ENCODE data around the gene ZDHHC24. TPM values are rescaled to one million over a fixed set of nuclear protein-coding genes. Genes with fewer than 3 reads are reported as not detected.

The ZDHHC24 gene
- total RNA-seq, 1 donor from 2014 or later: 3.7 TPM

- H3K4me1 ChIP-seq (ENCODE audit: control insufficient read depth in 3 of 3, insufficient read depth in 3 of 3, low read length in 3 of 3): peaks cover 32 to 35% (median 35%) of the 10 kb centered on the region in 3 donors
- no peaks in the 10 kb centered on the region for H3K9me3 ChIP-seq (ENCODE audit: control insufficient read depth in 3 of 3, low read length in 3 of 3)
- H3K27ac ChIP-seq (ENCODE audit: low read depth, low read length): no peak overlapping the region
- peak overlapping the region in 1 of 3 donors; percentile 25 for H3K9ac ChIP-seq (ENCODE audit: low read depth in 1 of 3, low read length in 3 of 3)
- no peak overlapping the region for H3K4me3 ChIP-seq (ENCODE audit: low read length in 3 of 3)
- no peaks in the 10 kb centered on the region for H3K27me3 ChIP-seq (ENCODE audit: control insufficient read depth in 3 of 3, insufficient read depth in 3 of 3, low read length in 3 of 3)
- peaks cover 14 to 24% (median 19%) of the 10 kb centered on the region in 3 donors for H3K36me3 ChIP-seq (ENCODE audit: control insufficient read depth in 3 of 3, insufficient read depth in 3 of 3, low read length in 3 of 3)
Measured at GRCh38 chr11:66539870-66540213, 6.0 kb downstream of the ZDHHC24 start.

- H3K4me3 ChIP-seq (ENCODE audit: low read length in 3 of 3): no peak overlapping the region
- peaks cover 14 to 24% (median 19%) of the 10 kb centered on the region in 3 donors for H3K36me3 ChIP-seq (ENCODE audit: control insufficient read depth in 3 of 3, insufficient read depth in 3 of 3, low read length in 3 of 3)
- H3K4me1 ChIP-seq (ENCODE audit: control insufficient read depth in 3 of 3, insufficient read depth in 3 of 3, low read length in 3 of 3): peaks cover 29 to 31% (median 31%) of the 10 kb centered on the region in 3 donors
- no peak overlapping the region for H3K27ac ChIP-seq (ENCODE audit: low read depth, low read length)
- H3K27me3 ChIP-seq (ENCODE audit: control insufficient read depth in 3 of 3, insufficient read depth in 3 of 3, low read length in 3 of 3): no peaks in the 10 kb centered on the region
- H3K9me3 ChIP-seq (ENCODE audit: control insufficient read depth in 3 of 3, low read length in 3 of 3): no peaks in the 10 kb centered on the region
- H3K9ac ChIP-seq (ENCODE audit: low read depth in 1 of 3, low read length in 3 of 3): peak overlapping the region in 1 of 3 donors; percentile 25
Measured at GRCh38 chr11:66539170-66539869, 6.5 kb downstream of the ZDHHC24 start.

DNA sequence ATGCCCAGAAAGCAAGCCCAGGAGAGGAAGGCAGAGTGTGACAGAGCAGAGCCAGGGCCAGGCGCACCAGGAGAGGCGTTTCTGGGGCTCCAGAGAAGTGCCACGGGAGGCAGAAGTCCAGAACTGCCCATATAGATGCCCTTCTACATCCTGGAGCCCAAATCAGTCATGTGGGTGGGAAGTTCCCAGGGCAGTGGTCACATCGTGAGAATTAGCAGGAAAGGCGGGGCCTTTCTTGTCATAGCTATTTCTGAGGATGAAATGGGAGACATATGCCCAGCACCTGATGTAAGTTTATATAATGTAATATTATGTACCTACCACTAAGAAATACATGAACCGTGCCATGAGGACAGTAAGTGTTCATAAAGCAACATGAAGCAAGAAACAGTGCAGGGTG, 13.1 kb downstream of the ZDHHC24 start:
- no peaks in the 10 kb centered on the region for H3K27me3 ChIP-seq (ENCODE audit: control insufficient read depth in 3 of 3, insufficient read depth in 3 of 3, low read length in 3 of 3)
- no peaks in the 10 kb centered on the region for H3K9me3 ChIP-seq (ENCODE audit: control insufficient read depth in 3 of 3, low read length in 3 of 3)
- H3K27ac ChIP-seq (ENCODE audit: low read depth, low read length): no peak overlapping the region
- no peak overlapping the region for H3K9ac ChIP-seq (ENCODE audit: low read depth in 1 of 3, low read length in 3 of 3)
- H3K36me3 ChIP-seq (ENCODE audit: control insufficient read depth in 3 of 3, insufficient read depth in 3 of 3, low read length in 3 of 3): peaks cover 7 to 12% (median 11%) of the 10 kb centered on the region in 3 donors
- peaks cover 0 to 11% (median 3%) of the 10 kb centered on the region in 3 donors for H3K4me1 ChIP-seq (ENCODE audit: control insufficient read depth in 3 of 3, insufficient read depth in 3 of 3, low read length in 3 of 3)
- no peak overlapping the region for H3K4me3 ChIP-seq (ENCODE audit: low read length in 3 of 3)

DNA sequence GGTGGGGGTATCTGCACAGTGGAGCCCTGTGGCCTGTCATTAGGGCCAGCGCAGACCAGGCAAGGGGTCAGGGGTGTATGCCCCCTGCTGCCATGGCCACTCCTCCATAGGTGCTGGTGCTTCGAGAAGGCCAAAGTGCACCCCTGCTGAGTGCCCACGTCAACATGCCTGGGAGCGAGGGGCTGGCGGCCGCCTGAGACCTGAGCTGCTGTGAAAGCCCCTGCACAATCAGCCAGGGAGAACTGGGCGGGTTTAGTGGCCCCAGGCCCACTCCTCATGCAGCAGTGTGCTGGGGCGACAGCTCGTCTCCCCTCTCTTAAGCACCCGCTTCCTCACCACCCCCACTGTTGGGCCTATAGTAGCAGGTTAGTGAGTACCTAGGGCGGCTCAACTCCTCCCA, 14.0 kb downstream of the ZDHHC24 start:
- Histone ChIP-seq H3K27ac (ENCODE audit: low read depth, low read length) (no peak overlapping the region), H3K36me3 (ENCODE audit: control insufficient read depth in 3 of 3, insufficient read depth in 3 of 3, low read length in 3 of 3) (peaks cover 7 to 15% (median 13%) of the 10 kb centered on the region in 3 donors), H3K9ac (ENCODE audit: low read depth in 1 of 3, low read length in 3 of 3) (no peak overlapping the region), H3K27me3 (ENCODE audit: control insufficient read depth in 3 of 3, insufficient read depth in 3 of 3, low read length in 3 of 3) (no peaks in the 10 kb centered on the region), H3K9me3 (ENCODE audit: control insufficient read depth in 3 of 3, low read length in 3 of 3) (no peaks in the 10 kb centered on the region), H3K4me3 (ENCODE audit: low read length in 3 of 3) (no peak overlapping the region), H3K4me1 (ENCODE audit: control insufficient read depth in 3 of 3, insufficient read depth in 3 of 3, low read length in 3 of 3) (peaks cover 0 to 11% (median 3%) of the 10 kb centered on the region in 3 donors)

GRCh38 chr11:66530927-66531709, 14.7 kb downstream of the ZDHHC24 start:
- Histone ChIP-seq H3K9me3 (ENCODE audit: control insufficient read depth in 3 of 3, low read length in 3 of 3) (no peaks in the 10 kb centered on the region), H3K36me3 (ENCODE audit: control insufficient read depth in 3 of 3, insufficient read depth in 3 of 3, low read length in 3 of 3) (peaks cover 13 to 20% (median 16%) of the 10 kb centered on the region in 3 donors), H3K27ac (ENCODE audit: low read depth, low read length) (no peak overlapping the region), H3K4me3 (ENCODE audit: low read length in 3 of 3) (no peak overlapping the region), H3K27me3 (ENCODE audit: control insufficient read depth in 3 of 3, insufficient read depth in 3 of 3, low read length in 3 of 3) (no peaks in the 10 kb centered on the region), H3K9ac (ENCODE audit: low read depth in 1 of 3, low read length in 3 of 3) (no peak overlapping the region), H3K4me1 (ENCODE audit: control insufficient read depth in 3 of 3, insufficient read depth in 3 of 3, low read length in 3 of 3) (peaks cover 0 to 11% (median 3%) of the 10 kb centered on the region in 3 donors)

- Histone ChIP-seq H3K36me3 (ENCODE audit: control insufficient read depth in 3 of 3, insufficient read depth in 3 of 3, low read length in 3 of 3) (peaks cover 13 to 20% (median 13%) of the 10 kb centered on the region in 3 donors), H3K9me3 (ENCODE audit: control insufficient read depth in 3 of 3, low read length in 3 of 3) (no peaks in the 10 kb centered on the region), H3K4me1 (ENCODE audit: control insufficient read depth in 3 of 3, insufficient read depth in 3 of 3, low read length in 3 of 3) (peaks cover 0 to 11% (median 3%) of the 10 kb centered on the region in 3 donors), H3K27ac (ENCODE audit: low read depth, low read length) (no peak overlapping the region), H3K9ac (ENCODE audit: low read depth in 1 of 3, low read length in 3 of 3) (no peak overlapping the region), H3K4me3 (ENCODE audit: low read length in 3 of 3) (no peak overlapping the region), H3K27me3 (ENCODE audit: control insufficient read depth in 3 of 3, insufficient read depth in 3 of 3, low read length in 3 of 3) (no peaks in the 10 kb centered on the region)
Measured at GRCh38 chr11:66529655-66530054, 16.2 kb downstream of the ZDHHC24 start.

DNA sequence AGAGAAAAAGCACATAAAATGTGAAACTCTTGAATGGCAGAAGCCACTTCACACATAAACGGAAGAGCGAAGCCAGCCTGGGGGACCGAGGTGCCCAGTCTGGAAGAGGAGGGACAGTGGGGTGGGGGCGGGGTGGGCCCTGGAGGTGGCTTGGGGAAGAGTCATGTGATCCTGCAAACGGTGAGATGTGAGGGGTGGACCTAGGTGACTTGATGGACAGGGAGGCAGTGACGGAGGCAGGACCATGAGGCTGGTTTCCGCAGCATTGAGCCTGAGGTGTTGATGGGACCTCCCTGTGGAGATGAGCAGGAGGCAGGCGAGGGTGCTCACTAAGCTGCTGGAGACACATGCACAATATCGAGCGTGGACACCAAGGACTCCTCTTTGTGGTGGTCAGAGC, 16.8 kb downstream of the ZDHHC24 start:
- Histone ChIP-seq H3K36me3 (ENCODE audit: control insufficient read depth in 3 of 3, insufficient read depth in 3 of 3, low read length in 3 of 3) (peaks cover 13 to 20% (median 13%) of the 10 kb centered on the region in 3 donors), H3K4me3 (ENCODE audit: low read length in 3 of 3) (no peak overlapping the region)

DNA sequence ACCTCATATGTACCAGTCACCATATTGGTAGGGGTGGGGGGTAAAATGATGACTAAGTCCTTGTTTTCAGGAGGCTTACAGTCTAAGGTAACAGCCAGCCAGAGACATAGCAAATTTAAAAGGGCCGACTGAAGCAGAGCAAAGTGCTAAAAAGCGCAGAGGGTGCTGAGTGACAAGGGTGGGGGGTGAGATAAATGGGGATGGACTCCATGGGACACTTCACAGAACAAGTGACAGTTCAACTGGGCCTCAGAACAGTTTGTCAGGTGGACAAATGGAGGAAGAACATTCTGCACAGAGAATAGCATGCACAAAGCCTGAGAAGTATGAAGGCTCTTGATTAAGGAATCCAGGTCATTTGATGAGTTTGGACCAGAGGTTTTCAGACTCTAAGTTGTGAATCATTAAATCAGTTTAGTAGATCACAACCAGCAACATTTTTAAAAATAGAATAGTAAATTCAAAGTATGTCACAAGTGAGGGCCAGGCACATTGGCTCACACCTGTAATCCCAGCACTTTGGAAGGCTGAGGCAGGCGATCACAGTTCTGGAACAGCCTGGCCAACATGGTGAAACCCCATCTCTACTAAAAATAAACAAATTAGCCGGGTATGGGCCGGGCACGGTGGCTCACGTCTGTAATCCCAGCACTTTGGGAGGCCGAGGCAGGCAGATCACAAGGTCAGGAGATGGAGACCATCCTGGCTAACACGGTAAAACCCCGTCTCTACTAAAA, 21.4 kb downstream of the ZDHHC24 start:
- Histone ChIP-seq H3K27me3 (ENCODE audit: control insufficient read depth in 3 of 3, insufficient read depth in 3 of 3, low read length in 3 of 3) (no peaks in the 10 kb centered on the region), H3K36me3 (ENCODE audit: control insufficient read depth in 3 of 3, insufficient read depth in 3 of 3, low read length in 3 of 3) (peaks cover 17 to 38% (median 36%) of the 10 kb centered on the region in 3 donors), H3K9me3 (ENCODE audit: control insufficient read depth in 3 of 3, low read length in 3 of 3) (no peaks in the 10 kb centered on the region), H3K4me3 (ENCODE audit: low read length in 3 of 3) (no peak overlapping the region), H3K27ac (ENCODE audit: low read depth, low read length) (peak overlapping the region; percentile 56), H3K9ac (ENCODE audit: low read depth in 1 of 3, low read length in 3 of 3) (no peak overlapping the region), H3K4me1 (ENCODE audit: control insufficient read depth in 3 of 3, insufficient read depth in 3 of 3, low read length in 3 of 3) (peaks cover 4 to 9% (median 5%) of the 10 kb centered on the region in 3 donors)

More for the DNA sequence above, 16.8 kb downstream of the ZDHHC24 start:
- H3K4me1 ChIP-seq (ENCODE audit: control insufficient read depth in 3 of 3, insufficient read depth in 3 of 3, low read length in 3 of 3): peaks cover 5 to 16% (median 6%) of the 10 kb centered on the region in 3 donors
- H3K27ac ChIP-seq (ENCODE audit: low read depth, low read length): no peak overlapping the region
- no peaks in the 10 kb centered on the region for H3K9me3 ChIP-seq (ENCODE audit: control insufficient read depth in 3 of 3, low read length in 3 of 3)
- H3K9ac ChIP-seq (ENCODE audit: low read depth in 1 of 3, low read length in 3 of 3): no peak overlapping the region
- H3K27me3 ChIP-seq (ENCODE audit: control insufficient read depth in 3 of 3, insufficient read depth in 3 of 3, low read length in 3 of 3): no peaks in the 10 kb centered on the region

DNA sequence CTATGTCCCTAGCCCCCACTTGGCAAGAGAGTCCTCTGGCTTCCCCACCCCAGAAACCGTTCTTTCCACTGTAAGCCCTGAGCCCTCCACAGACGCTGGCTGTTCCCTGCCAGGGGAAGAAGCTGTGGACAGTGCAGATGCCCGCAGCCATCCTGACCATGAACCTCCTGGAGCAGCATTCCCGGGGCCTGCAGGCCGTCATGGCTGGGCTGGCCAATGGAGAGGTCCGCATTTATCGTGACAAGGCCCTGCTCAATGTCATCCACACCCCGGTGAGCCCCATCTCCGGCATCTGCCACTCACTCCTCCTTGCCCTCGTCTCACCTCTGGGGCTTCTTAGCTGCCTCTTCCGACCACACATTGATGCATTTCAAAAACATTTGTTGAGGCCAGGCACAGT, 22.2 kb downstream of the ZDHHC24 start:
- H3K27ac ChIP-seq (ENCODE audit: low read depth, low read length): peak overlapping the region; percentile 56
- no peak overlapping the region for H3K4me3 ChIP-seq (ENCODE audit: low read length in 3 of 3)
- H3K9ac ChIP-seq (ENCODE audit: low read depth in 1 of 3, low read length in 3 of 3): no peak overlapping the region
- no peaks in the 10 kb centered on the region for H3K9me3 ChIP-seq (ENCODE audit: control insufficient read depth in 3 of 3, low read length in 3 of 3)
- H3K36me3 ChIP-seq (ENCODE audit: control insufficient read depth in 3 of 3, insufficient read depth in 3 of 3, low read length in 3 of 3): peaks cover 17 to 39% (median 38%) of the 10 kb centered on the region in 3 donors
- H3K27me3 ChIP-seq (ENCODE audit: control insufficient read depth in 3 of 3, insufficient read depth in 3 of 3, low read length in 3 of 3): no peaks in the 10 kb centered on the region
- peaks cover 4 to 9% (median 5%) of the 10 kb centered on the region in 3 donors for H3K4me1 ChIP-seq (ENCODE audit: control insufficient read depth in 3 of 3, insufficient read depth in 3 of 3, low read length in 3 of 3)
